Measurements from ENCODE around the gene OBSCN. TPM values are rescaled to one million over a fixed set of nuclear protein-coding genes. Genes with fewer than 3 reads are reported as not detected.
A peak's percentile ranks its signal among the peaks of the same experiment; 100 is the strongest.

OBSCN gene
- total and polyA plus RNA-seq, 2 of the 13 experiments (the other 11 are each of a cell fraction or from before 2014, with no cell fraction given) = 0.20 TPM

- TF ChIP-seq, protein P1, sequence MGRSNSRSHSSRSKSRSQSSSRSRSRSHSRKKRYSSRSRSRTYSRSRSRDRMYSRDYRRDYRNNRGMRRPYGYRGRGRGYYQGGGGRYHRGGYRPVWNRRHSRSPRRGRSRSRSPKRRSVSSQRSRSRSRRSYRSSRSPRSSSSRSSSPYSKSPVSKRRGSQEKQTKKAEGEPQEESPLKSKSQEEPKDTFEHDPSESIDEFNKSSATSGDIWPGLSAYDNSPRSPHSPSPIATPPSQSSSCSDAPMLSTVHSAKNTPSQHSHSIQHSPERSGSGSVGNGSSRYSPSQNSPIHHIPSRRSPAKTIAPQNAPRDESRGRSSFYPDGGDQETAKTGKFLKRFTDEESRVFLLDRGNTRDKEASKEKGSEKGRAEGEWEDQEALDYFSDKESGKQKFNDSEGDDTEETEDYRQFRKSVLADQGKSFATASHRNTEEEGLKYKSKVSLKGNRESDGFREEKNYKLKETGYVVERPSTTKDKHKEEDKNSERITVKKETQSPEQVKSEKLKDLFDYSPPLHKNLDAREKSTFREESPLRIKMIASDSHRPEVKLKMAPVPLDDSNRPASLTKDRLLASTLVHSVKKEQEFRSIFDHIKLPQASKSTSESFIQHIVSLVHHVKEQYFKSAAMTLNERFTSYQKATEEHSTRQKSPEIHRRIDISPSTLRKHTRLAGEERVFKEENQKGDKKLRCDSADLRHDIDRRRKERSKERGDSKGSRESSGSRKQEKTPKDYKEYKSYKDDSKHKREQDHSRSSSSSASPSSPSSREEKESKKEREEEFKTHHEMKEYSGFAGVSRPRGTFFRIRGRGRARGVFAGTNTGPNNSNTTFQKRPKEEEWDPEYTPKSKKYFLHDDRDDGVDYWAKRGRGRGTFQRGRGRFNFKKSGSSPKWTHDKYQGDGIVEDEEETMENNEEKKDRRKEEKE (IDR thresholded peaks at IDR 0.05) = no peak
- TF ChIP-seq ZFP1 (CRISPR knock-in tag; IDR thresholded peaks at IDR 0.05) (no peak), NFRKB (IDR thresholded peaks at IDR 0.05) (no peak), NFATC3 (CRISPR knock-in tag; IDR thresholded peaks at IDR 0.05) (no peak), NFYB (CRISPR knock-in tag; IDR thresholded peaks at IDR 0.05) (no peak), SALL1 (CRISPR knock-in tag; IDR thresholded peaks at IDR 0.05) (peak; percentile 76), DNMT1 (CRISPR knock-in tag; IDR thresholded peaks at IDR 0.05) (no peak), ZFP41 (CRISPR knock-in tag; IDR thresholded peaks at IDR 0.05; ENCODE audit: borderline replicate concordance) (no peak), FOXP1 (IDR thresholded peaks at IDR 0.05) (no peak), FOXP1 (CRISPR knock-in tag; IDR thresholded peaks at IDR 0.05) (no peak), ZKSCAN5 (CRISPR knock-in tag; IDR thresholded peaks at IDR 0.05) (no peak), NFKB2 (CRISPR knock-in tag; IDR thresholded peaks at IDR 0.05; ENCODE audit: borderline replicate concordance) (0 out of 2 replicates have a peak, but pooled peaks have one; percentile 24), SAP130 (CRISPR knock-in tag; IDR thresholded peaks at IDR 0.05; ENCODE audit: low read depth) (no peak), MNT (IDR thresholded peaks at IDR 0.05) (no peak), ZNF232 (CRISPR knock-in tag; IDR thresholded peaks at IDR 0.05; ENCODE audit: borderline replicate concordance) (no peak), KLF15 (CRISPR knock-in tag; IDR thresholded peaks at IDR 0.05; ENCODE audit: borderline replicate concordance) (no peak), ZNF225 (CRISPR knock-in tag; IDR thresholded peaks at IDR 0.05) (no peak), ZNF564 (CRISPR knock-in tag; IDR thresholded peaks at IDR 0.05) (no peak), ZBTB20 (CRISPR knock-in tag; IDR thresholded peaks at IDR 0.05; ENCODE audit: borderline replicate concordance, low read depth) (no peak), NR1H2 (CRISPR knock-in tag; IDR thresholded peaks at IDR 0.05; ENCODE audit: borderline replicate concordance, low read depth) (no peak), ZNF746 (CRISPR knock-in tag; IDR thresholded peaks at IDR 0.05) (no peak), RFX5 (IDR thresholded peaks at IDR 0.05; ENCODE audit: low read depth, low read length) (no peak), CERS6 (CRISPR knock-in tag; IDR thresholded peaks at IDR 0.05) (no peak), FOXK2 (IDR thresholded peaks at IDR 0.05) (no peak)
These were observed 208.5 kb downstream of the OBSCN start, which contains the start of gene TRIM17 (continued) for GRCh38 chr1:228416217-228416933.
